Cardiac fibroblast (primary cell): Measurements from ENCODE around the gene BAZ1A.
A peak's percentile ranks its signal among the peaks of the same experiment; 100 is the strongest.

Experiments used
- DNase-seq, 2 donors: peaks; one replicate each; pipeline versions ENCODE4 v3.0.0 to v3.0.0-alpha.2; 2010; ENCODE audit warnings: low read depth in 2 of 2
- H3K4me3 ChIP-seq, 2 donors: replicated peaks in 1 of 2; 1 replicate in 1 of 2; 2 replicates in 1 of 2; pipeline ENCODE4 v1.5.1; 2011; ENCODE audit warnings: low read depth in 2 of 2, low read length in 2 of 2, mild to moderate bottlenecking in 2 of 2, moderate library complexity in 1 of 2
- TF ChIP-seq, protein P1 (sequence below): IDR thresholded peaks from one replicate; pipeline ENCODE4 v1.5.1; 2011; ENCODE audit warnings: low read depth, mild to moderate bottlenecking, low read length, inconsistent platforms

The BAZ1A gene

DNA sequence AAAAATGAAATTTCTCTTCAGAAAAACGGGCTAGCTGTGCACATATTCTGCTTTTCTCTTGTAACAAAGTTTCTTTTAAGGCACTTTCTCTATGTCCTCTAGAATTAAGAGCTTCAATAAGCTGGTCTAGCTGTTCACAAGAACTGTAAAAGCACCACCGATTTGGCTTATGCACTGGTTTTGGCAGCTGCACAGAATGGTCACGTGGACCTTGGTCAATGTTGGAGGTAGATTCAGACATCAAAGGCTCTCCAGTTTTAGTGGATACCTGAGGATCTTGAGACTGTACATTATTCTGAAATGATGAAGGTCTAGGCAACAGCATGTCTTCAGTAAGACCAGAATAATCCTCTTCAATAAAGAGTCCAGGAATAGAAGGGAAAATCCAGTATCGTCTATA lies 99.2 kb downstream of the BAZ1A start:
- no peak for DNase-seq
- TF ChIP-seq, protein P1, sequence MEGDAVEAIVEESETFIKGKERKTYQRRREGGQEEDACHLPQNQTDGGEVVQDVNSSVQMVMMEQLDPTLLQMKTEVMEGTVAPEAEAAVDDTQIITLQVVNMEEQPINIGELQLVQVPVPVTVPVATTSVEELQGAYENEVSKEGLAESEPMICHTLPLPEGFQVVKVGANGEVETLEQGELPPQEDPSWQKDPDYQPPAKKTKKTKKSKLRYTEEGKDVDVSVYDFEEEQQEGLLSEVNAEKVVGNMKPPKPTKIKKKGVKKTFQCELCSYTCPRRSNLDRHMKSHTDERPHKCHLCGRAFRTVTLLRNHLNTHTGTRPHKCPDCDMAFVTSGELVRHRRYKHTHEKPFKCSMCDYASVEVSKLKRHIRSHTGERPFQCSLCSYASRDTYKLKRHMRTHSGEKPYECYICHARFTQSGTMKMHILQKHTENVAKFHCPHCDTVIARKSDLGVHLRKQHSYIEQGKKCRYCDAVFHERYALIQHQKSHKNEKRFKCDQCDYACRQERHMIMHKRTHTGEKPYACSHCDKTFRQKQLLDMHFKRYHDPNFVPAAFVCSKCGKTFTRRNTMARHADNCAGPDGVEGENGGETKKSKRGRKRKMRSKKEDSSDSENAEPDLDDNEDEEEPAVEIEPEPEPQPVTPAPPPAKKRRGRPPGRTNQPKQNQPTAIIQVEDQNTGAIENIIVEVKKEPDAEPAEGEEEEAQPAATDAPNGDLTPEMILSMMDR: no peak
- no peak overlapping the region for H3K4me3 ChIP-seq

DNA sequence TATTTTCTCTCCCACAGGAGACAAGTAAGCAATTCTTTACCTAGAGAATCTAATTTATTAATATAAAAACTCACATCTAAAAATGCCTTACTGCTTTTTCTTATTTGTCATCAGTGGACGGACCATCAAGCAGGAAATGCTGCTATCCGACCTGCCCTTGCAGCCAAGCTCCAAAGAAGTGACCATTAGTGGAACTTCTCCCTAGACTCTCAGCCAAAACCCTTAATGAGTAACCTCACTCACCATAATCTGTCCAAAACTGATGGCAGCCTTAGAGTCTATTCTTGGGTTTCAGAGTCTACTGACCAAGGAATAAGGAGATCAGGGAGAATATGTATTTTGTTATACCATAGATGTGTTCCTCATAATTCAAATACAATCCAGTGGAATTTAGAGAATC lies 99.8 kb downstream of the BAZ1A start:
- H3K4me3 ChIP-seq: no peak overlapping the region
- no peak for DNase-seq
- TF ChIP-seq, protein P1: no peak

DNA sequence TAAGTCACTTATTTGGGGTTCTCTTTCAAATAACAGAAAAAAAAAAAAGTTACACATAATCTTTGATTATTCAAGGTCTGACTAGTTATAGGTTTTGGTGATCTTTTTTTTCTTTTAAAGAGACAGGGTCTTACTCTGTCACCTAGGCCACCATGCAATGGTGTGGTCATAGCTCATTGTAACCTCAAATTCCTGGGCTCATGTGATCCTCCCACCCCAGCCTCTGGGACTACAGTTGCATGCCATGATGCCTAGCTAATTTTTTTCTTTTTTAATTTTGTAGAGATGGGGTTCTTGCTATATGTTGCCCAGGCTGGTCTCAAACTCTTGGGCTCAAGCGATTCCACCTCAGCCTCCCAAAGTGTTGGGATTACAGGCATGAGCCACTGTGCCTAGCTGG lies 104.3 kb downstream of the BAZ1A start:
- H3K4me3 ChIP-seq: no peak overlapping the region
- TF ChIP-seq, protein P1: no peak
- no peak for DNase-seq

DNA sequence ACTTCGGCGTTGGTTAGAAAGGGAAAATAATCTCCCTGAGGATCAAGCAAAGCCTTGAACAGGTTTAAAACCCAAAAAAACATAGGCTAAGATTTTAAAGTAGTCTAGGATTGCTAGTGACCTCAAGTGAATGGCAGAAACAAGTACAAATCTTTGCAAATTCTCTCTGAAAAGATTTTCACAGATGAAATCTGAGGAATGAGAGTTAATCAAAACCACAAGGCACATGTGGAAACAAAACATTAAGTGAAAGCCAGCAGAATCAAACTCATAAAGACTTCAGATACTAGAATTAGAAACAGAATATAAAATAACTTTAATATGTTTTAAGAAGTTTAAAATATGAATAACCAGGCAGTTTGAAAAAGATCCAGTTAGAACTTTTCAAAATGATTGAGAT lies 108.6 kb downstream of the BAZ1A start:
- TF ChIP-seq, protein P1: no peak
- DNase-seq: peak in 1 of 2 donors; percentile 13

DNA sequence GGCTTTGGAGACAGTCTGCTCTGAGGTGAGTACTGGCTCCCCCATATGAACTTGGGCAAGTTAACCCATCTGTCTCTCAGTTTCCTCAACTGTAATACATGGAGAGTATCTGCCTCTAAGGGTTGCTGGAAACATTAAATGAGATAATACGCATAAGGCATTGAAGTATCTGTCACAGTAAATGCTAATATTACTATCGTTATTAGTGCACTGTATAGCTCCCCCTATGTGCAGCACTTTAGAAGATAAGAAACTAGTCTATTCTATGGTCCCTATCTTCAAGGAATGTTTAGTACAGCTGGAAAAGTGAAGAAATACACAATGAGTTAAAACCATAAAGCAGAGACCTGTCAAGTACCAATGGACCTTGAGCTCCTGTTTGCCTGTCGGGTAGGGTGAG lies 109.1 kb downstream of the BAZ1A start:
- DNase-seq: no peak
- TF ChIP-seq, protein P1: peak; percentile 13
- no peak overlapping the region for H3K4me3 ChIP-seq

More for the DNA sequence above, 108.6 kb downstream of the BAZ1A start:
- H3K4me3 ChIP-seq: no peak overlapping the region

DNA sequence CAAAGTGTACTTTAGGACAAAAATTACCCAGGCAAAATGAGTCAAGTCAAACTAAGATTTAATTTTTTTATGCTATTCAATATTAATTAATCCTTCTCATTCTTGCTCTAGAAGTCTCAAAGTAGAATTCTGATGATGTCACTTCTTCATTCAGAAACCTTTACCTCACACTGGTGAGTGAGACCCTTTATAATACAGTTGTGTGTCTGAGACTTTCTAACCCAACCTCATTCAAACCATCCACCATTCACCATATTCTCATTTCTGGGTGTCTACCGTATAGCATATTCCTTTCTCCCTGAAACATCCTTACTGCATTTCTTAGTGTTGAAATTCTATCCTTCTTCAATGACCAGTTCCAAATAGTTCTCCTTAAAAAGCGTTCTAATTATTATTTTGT lies 119.9 kb downstream of the BAZ1A start:
- TF ChIP-seq, protein P1: no peak
- H3K4me3 ChIP-seq: no peak overlapping the region
- DNase-seq: no peak

DNA sequence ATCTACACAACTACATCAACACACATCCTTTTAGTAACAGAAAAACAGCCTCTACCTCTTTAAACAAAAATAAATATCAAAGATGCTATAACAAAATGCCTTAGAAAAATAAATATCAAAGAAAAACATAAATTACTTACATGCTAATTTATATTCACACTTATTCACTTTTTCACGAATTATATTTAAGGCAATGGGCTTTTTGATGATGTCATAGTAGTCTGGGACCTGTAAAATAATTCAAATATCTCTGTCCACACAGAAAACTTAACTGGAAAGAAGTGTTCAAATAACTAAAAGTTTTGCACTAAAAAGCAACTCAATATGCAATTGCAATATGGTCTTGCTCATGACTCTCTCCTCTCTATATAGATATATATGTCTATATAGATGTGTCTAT lies 120.5 kb downstream of the BAZ1A start:
- DNase-seq: no peak
- no peak overlapping the region for H3K4me3 ChIP-seq
- TF ChIP-seq, protein P1: no peak
